Endothelial cell of umbilical vein (primary cell): ENCODE data around the gene THOP1.

Experiments used
- EZH2 ChIP-seq: IDR thresholded peaks from 2 replicates; pipeline ENCODE4 v1.6.1; 2012; ENCODE audit warnings: borderline replicate concordance, low read depth, mild to moderate bottlenecking, moderate library complexity, low read length, inconsistent platforms; ENCODE audit not compliant: severe bottlenecking
- FOS ChIP-seq: IDR thresholded peaks from 2 replicates; pipeline ENCODE4 v1.6.1; 2011; ENCODE audit warnings: mild to moderate bottlenecking, low read length, moderate library complexity, borderline replicate concordance; ENCODE audit not compliant: insufficient read depth
- JUN ChIP-seq: IDR thresholded peaks from 2 replicates; pipeline ENCODE4 v1.6.1; 2011; ENCODE audit warnings: borderline replicate concordance, low read depth; ENCODE audit not compliant: insufficient read length, insufficient read depth
- MAX ChIP-seq: IDR thresholded peaks from 2 replicates; pipeline ENCODE4 v1.6.1; 2011; ENCODE audit not compliant: insufficient read depth, insufficient read length
- POLR2A ChIP-seq: IDR thresholded peaks from 2 replicates; pipeline ENCODE4 v1.6.1; 2012; ENCODE audit warnings: low read depth, mild to moderate bottlenecking, control low read depth, low read length
- POLR2AphosphoS5 ChIP-seq: IDR thresholded peaks from 2 replicates; pipeline ENCODE4 v1.6.1; 2012; ENCODE audit warnings: low read depth, mild to moderate bottlenecking, control low read depth, low read length, moderate library complexity; ENCODE audit not compliant: insufficient read depth
- TF ChIP-seq, protein P1 (sequence below), 2 donors: IDR thresholded peaks; 1 replicate in 1 of 2; 2 replicates in 1 of 2; pipeline ENCODE4 v1.5.1; 2011; ENCODE audit warnings: low read length in 2 of 2, mild to moderate bottlenecking in 2 of 2, moderate library complexity in 2 of 2, control low read depth in 1 of 2, inconsistent platforms in 1 of 2, low read depth in 1 of 2; ENCODE audit not compliant: insufficient read depth in 1 of 2; ENCODE audit errors: extremely low read depth in 1 of 2

DNA sequence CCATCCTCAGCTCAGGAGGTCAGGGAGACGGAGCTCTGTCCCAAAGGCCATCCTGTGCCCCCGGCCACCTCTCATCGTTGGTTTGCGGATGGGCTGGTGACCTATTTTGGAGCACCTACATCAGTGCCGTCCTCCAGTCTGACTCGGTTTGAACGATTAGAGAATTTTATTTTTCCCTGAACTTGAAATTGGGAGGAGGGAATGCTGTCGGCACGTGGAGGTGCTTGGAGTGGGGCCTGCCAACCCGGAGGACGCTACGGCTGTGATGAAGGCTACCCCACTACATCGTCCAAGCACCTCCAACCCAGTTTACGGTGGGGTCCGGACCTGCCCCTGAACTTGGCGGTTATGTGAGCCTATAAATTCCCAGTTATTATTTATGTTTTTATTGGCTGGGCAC is 31.3 kb downstream of the THOP1 start:
- TF ChIP-seq, protein P1, sequence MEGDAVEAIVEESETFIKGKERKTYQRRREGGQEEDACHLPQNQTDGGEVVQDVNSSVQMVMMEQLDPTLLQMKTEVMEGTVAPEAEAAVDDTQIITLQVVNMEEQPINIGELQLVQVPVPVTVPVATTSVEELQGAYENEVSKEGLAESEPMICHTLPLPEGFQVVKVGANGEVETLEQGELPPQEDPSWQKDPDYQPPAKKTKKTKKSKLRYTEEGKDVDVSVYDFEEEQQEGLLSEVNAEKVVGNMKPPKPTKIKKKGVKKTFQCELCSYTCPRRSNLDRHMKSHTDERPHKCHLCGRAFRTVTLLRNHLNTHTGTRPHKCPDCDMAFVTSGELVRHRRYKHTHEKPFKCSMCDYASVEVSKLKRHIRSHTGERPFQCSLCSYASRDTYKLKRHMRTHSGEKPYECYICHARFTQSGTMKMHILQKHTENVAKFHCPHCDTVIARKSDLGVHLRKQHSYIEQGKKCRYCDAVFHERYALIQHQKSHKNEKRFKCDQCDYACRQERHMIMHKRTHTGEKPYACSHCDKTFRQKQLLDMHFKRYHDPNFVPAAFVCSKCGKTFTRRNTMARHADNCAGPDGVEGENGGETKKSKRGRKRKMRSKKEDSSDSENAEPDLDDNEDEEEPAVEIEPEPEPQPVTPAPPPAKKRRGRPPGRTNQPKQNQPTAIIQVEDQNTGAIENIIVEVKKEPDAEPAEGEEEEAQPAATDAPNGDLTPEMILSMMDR (IDR thresholded peaks at IDR 0.05; ENCODE audit: extremely low read depth in 1 of 2, insufficient read depth in 1 of 2, low read depth in 1 of 2, low read length in 2 of 2): no peak
- TF ChIP-seq POLR2A: no peak
- no peak for TF ChIP-seq MAX
- no peak for TF ChIP-seq FOS
- no peak for TF ChIP-seq EZH2
- no peak for TF ChIP-seq POLR2AphosphoS5
- no peak for TF ChIP-seq JUN
